Natural killer cell treated with Interleukin-12 subunit alpha and Interleukin-12 subunit beta and Interleukin-15 and Interleukin-18, amount 100 ng/mL, for 72 hours (primary cell): ENCODE data around the gene NKX3-2. TPM values are rescaled to one million over a fixed set of nuclear protein-coding genes. Genes with fewer than 3 reads are reported as not detected.

ENCODE experiments used
- ATAC-seq, 2 donors: fragments of 150-1000 bp; cut with Tn5 transposase in 1 of 2; sonication (Bioruptor Pico), chemical (Tn5 transposase) in 1 of 2; 2 replicates each; pipeline ENCODE4 v1.10.0; 2021
- DNase-seq: peaks from one replicate; pipeline ENCODE4 v3.0.0; 2022; ENCODE audit warnings: low spot score
- H3K27ac Mint-ChIP-seq, 2 donors: 1 replicate in 1 of 2; 2 replicates in 1 of 2; pipeline ENCODE4 v1.8.0; 2022; ENCODE audit warnings: mixed read lengths in 2 of 2, mild to moderate bottlenecking in 1 of 2, moderate library complexity in 1 of 2
- H3K27me3 Mint-ChIP-seq, 2 donors: 1 replicate in 1 of 2; 2 replicates in 1 of 2; pipeline ENCODE4 v1.8.0; 2022; ENCODE audit warnings: mixed read lengths in 2 of 2
- H3K36me3 Mint-ChIP-seq: one replicate; pipeline ENCODE4 v1.8.0; 2022; ENCODE audit warnings: mixed read lengths
- H3K4me1 Mint-ChIP-seq, 2 donors: 1 replicate in 1 of 2; 2 replicates in 1 of 2; pipeline ENCODE4 v1.8.0; 2022; ENCODE audit warnings: low read depth in 2 of 2, mixed read lengths in 2 of 2, mild to moderate bottlenecking in 1 of 2
- H3K4me3 Mint-ChIP-seq: one replicate; pipeline ENCODE4 v1.8.0; 2022; ENCODE audit warnings: mixed read lengths
- H3K9me3 Mint-ChIP-seq: 2 replicates; pipeline ENCODE4 v1.8.0; 2022; ENCODE audit warnings: mixed read lengths
- total RNA-seq, 2 donors: library from RNA; stranded (reverse); gene quantifications; one replicate each; pipeline ENCODE4 v1.2.3, GENCODE V29; 2022

The NKX3-2 gene
- total RNA-seq, 2 donors from 2014 or later = not detected

- Mint-ChIP-seq H3K27me3 (peaks cover 35 to 70% of the 10 kb centered on the region in 2 donors), H3K9me3 (no peaks in the 10 kb centered on the region), H3K36me3 (peaks cover 5% of the 10 kb centered on the region), H3K4me3 (no peak overlapping the region), H3K27ac (no peak overlapping the region), H3K4me1 (peaks cover 16 to 26% of the 10 kb centered on the region in 2 donors)
- no peak for DNase-seq
- ATAC-seq = no peak
Measured at GRCh38 chr4:13531625-13531998, 12.7 kb downstream of the NKX3-2 start.

GRCh38 chr4:13530823-13531624 lies 13.3 kb downstream of the NKX3-2 start:
- H3K27me3 Mint-ChIP-seq = peaks cover 34 to 70% of the 10 kb centered on the region in 2 donors
- H3K4me3 Mint-ChIP-seq = no peak overlapping the region
- ATAC-seq (no peak), DNase-seq (no peak)
- peaks cover 16 to 26% of the 10 kb centered on the region in 2 donors for H3K4me1 Mint-ChIP-seq
- peaks cover 5% of the 10 kb centered on the region for H3K36me3 Mint-ChIP-seq
- no peak overlapping the region for H3K27ac Mint-ChIP-seq
- no peaks in the 10 kb centered on the region for H3K9me3 Mint-ChIP-seq

- Mint-ChIP-seq H3K4me1 (peaks cover 16 to 25% of the 10 kb centered on the region in 2 donors), H3K36me3 (peaks cover 5% of the 10 kb centered on the region), H3K4me3 (peak overlapping the region; percentile 72), H3K9me3 (no peaks in the 10 kb centered on the region), H3K27me3 (peaks cover 42 to 76% of the 10 kb centered on the region in 2 donors), H3K27ac (no peak overlapping the region)
- ATAC-seq (no peak), DNase-seq (no peak)
Measured at GRCh38 chr4:13529128-13529919, 15.0 kb downstream of the NKX3-2 start.

- H3K9me3 Mint-ChIP-seq = no peaks in the 10 kb centered on the region
- H3K4me3 Mint-ChIP-seq = peak overlapping the region; percentile 72
- H3K27ac Mint-ChIP-seq = peak overlapping the region in 1 of 2 donors; percentile 44
- H3K36me3 Mint-ChIP-seq = peaks cover 5% of the 10 kb centered on the region
- peaks cover 16 to 24% of the 10 kb centered on the region in 2 donors for H3K4me1 Mint-ChIP-seq
- H3K27me3 Mint-ChIP-seq = peaks cover 41 to 70% of the 10 kb centered on the region in 2 donors
- no peak for ATAC-seq
- no peak for DNase-seq
Measured at GRCh38 chr4:13528821-13529127, 15.5 kb downstream of the NKX3-2 start.

- ATAC-seq = peak; percentile 82 to 83
- H3K4me3 Mint-ChIP-seq = peak overlapping the region; percentile 72
Measured at GRCh38 chr4:13527981-13528820, 16.1 kb downstream of the NKX3-2 start.

GRCh38 chr4:13527192-13527980 lies 16.9 kb downstream of the NKX3-2 start:
- peak overlapping the region; percentile 73 for H3K4me3 Mint-ChIP-seq
- ATAC-seq = no peak
- H3K36me3 Mint-ChIP-seq = peaks cover 5% of the 10 kb centered on the region
- H3K27me3 Mint-ChIP-seq = peaks cover 42 to 63% of the 10 kb centered on the region in 2 donors
- peaks cover 16 to 28% of the 10 kb centered on the region in 2 donors for H3K4me1 Mint-ChIP-seq
- no peak overlapping the region for H3K27ac Mint-ChIP-seq
- no peak for DNase-seq
- no peaks in the 10 kb centered on the region for H3K9me3 Mint-ChIP-seq

More at GRCh38 chr4:13527981-13528820, 16.1 kb downstream of the NKX3-2 start:
- no peak for DNase-seq
- Mint-ChIP-seq H3K27me3 (peaks cover 40 to 66% of the 10 kb centered on the region in 2 donors), H3K9me3 (no peaks in the 10 kb centered on the region), H3K36me3 (peaks cover 5% of the 10 kb centered on the region), H3K27ac (peak overlapping the region in 1 of 2 donors; percentile 44), H3K4me1 (peaks cover 16 to 25% of the 10 kb centered on the region in 2 donors)

GRCh38 chr4:13526658-13527057 lies 17.6 kb downstream of the NKX3-2 start:
- Mint-ChIP-seq H3K9me3 (no peaks in the 10 kb centered on the region), H3K4me1 (peaks cover 16 to 28% of the 10 kb centered on the region in 2 donors), H3K27me3 (peaks cover 44 to 56% of the 10 kb centered on the region in 2 donors), H3K36me3 (peaks cover 5% of the 10 kb centered on the region), H3K4me3 (no peak overlapping the region), H3K27ac (no peak overlapping the region)
- ATAC-seq = no peak
- no peak for DNase-seq

GRCh38 chr4:13525606-13526281 lies 18.6 kb downstream of the NKX3-2 start:
- Mint-ChIP-seq H3K27ac (no peak overlapping the region), H3K9me3 (no peaks in the 10 kb centered on the region), H3K4me3 (no peak overlapping the region), H3K27me3 (peaks cover 37 to 47% of the 10 kb centered on the region in 2 donors), H3K4me1 (peaks cover 16 to 21% of the 10 kb centered on the region in 2 donors), H3K36me3 (peaks cover 5% of the 10 kb centered on the region)
- ATAC-seq = no peak
- DNase-seq = no peak

GRCh38 chr4:13524504-13525243 lies 19.6 kb downstream of the NKX3-2 start:
- no peak for ATAC-seq
- Mint-ChIP-seq H3K27me3 (peaks cover 34 to 37% of the 10 kb centered on the region in 2 donors), H3K4me1 (peaks cover 16 to 21% of the 10 kb centered on the region in 2 donors)

GRCh38 chr4:13523591-13524503 lies 20.5 kb downstream of the NKX3-2 start:
- no peak for DNase-seq
- Mint-ChIP-seq H3K27me3 (peaks cover 34 to 39% of the 10 kb centered on the region in 2 donors), H3K9me3 (no peaks in the 10 kb centered on the region), H3K4me1 (peaks cover 13 to 16% of the 10 kb centered on the region in 2 donors), H3K36me3 (peaks cover 3% of the 10 kb centered on the region), H3K4me3 (no peak overlapping the region), H3K27ac (no peak overlapping the region)
- no peak for ATAC-seq

More at GRCh38 chr4:13524504-13525243, 19.6 kb downstream of the NKX3-2 start:
- peaks cover 5% of the 10 kb centered on the region for H3K36me3 Mint-ChIP-seq
- H3K9me3 Mint-ChIP-seq = no peaks in the 10 kb centered on the region
- no peak overlapping the region for H3K27ac Mint-ChIP-seq
- DNase-seq = no peak
- H3K4me3 Mint-ChIP-seq = no peak overlapping the region

GRCh38 chr4:13523105-13523477 lies 21.2 kb downstream of the NKX3-2 start:
- peaks cover 32 to 38% of the 10 kb centered on the region in 2 donors for H3K27me3 Mint-ChIP-seq
- no peaks in the 10 kb centered on the region for H3K36me3 Mint-ChIP-seq
- DNase-seq = no peak
- H3K27ac Mint-ChIP-seq = no peak overlapping the region
- H3K4me1 Mint-ChIP-seq = peaks cover 6 to 8% of the 10 kb centered on the region in 2 donors
- no peak for ATAC-seq
- H3K4me3 Mint-ChIP-seq = no peak overlapping the region
- no peaks in the 10 kb centered on the region for H3K9me3 Mint-ChIP-seq
